Measurements from ENCODE around the gene DNAL1.

DNA sequence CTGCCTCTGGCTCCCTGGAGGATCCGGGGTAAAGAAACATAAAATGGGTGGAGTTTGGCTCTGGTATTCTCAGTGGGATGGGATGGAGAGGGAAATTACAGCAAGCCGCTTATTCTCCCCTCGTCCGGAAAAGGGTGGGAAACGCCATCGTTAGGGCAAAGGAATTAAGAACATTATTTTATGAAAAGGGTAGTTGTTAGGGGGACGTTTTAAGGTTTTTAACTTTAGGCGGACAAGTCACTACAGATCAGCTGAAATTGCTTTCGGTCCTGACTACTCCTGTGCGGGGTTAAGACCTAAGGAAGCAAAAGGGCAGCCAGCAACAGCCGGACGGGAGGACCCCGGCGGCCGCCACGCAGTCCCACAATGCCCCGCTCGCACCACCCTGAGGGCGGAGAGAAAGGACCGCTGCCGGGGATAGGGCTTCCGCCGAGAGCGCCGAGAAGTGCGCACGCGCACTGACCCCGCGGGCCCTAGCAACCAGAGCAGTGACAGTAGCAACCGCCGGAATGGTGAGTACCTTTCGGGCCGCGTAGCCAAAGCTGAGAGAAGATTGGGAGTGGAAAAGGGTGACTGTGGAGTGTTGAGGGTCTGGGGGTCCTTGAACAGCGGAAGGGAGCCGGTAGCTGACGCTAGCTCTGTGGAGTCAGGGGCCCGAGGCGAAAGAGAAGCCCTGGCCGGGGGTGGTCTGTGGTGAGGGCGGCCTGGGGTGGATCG is at the start of gene DNAL1:
- TF ChIP-seq GATA2 (IDR thresholded peaks at IDR 0.05; ENCODE audit: low read depth, low read length), result no peak
- no peak for TF ChIP-seq GATA3 (IDR thresholded peaks at IDR 0.05; ENCODE audit: low read depth, low read length)

Measured in SH-SY5Y (cell line).